HCT116 (cell line): ENCODE results near the gene FAM81A. TPM values are rescaled to one million over a fixed set of nuclear protein-coding genes. Genes with fewer than 3 reads are reported as not detected.

ENCODE experiments used
- ATAC-seq: fragments of 200-7000 bp; cut with Tn5 transposase; 2 replicates; pipeline ENCODE4 v1.9.1; 2020; ENCODE audit warnings: mild to moderate bottlenecking, moderate library complexity
- BruUV-seq: library from RNA; stranded (reverse); fragments of 400-500 nt; replicated peaks from 2 replicates; lab custom pipeline; 2021; lab: Mats Ljungman, UMichigan
- CTCF ChIA-PET: fragments of 300-600 bp; sonication (Branson Sonifier 250); formaldehyde crosslinking; loops from one replicate; lab custom pipeline; 2021; ENCODE audit warnings: antibody characterized with exemption; lab: Charles Lee
- POLR2A ChIA-PET: fragments of 300-600, 350-600 bp; sonication (Branson Sonifier 250); formaldehyde crosslinking; loops from one replicate; lab custom pipeline; 2021; ENCODE audit warnings: antibody characterized with exemption; lab: Charles Lee
- RAD21 ChIA-PET, 2 experiments: fragments of 300-600 bp; sonication (Branson Sonifier 250); formaldehyde crosslinking; loops; one replicate each; lab custom pipeline; 2023; ENCODE audit warnings: low total read pairs in 2 of 2; ENCODE audit not compliant: uncharacterized antibody in 2 of 2, unreplicated experiment in 2 of 2, low non-redundant PET in 1 of 2; lab: Charles Lee
- DNase-seq: peaks from one replicate; pipeline ENCODE4 v3.0.0-alpha.2; 2010; ENCODE audit warnings: low read depth, low spot score
- H2AFZ ChIP-seq: fragments of 200-600 bp; shearing (Covaris generic), sonication (generic); 2 replicates; pipeline ENCODE4 v1.6.1; 2017; ENCODE audit warnings: low read depth, mixed run types, mixed read lengths, antibody characterized with exemption, low read length; ENCODE audit not compliant: poor library complexity, severe bottlenecking
- H3K27ac ChIP-seq: 2 replicates; pipeline ENCODE4 v1.5.1; 2012; ENCODE audit warnings: low read depth, low read length
- H3K27me3 ChIP-seq: fragments of 200-600 bp; sonication (generic); 2 replicates; pipeline ENCODE4 v1.6.1; 2016; ENCODE audit warnings: mixed run types, low read length, mixed read lengths; ENCODE audit not compliant: insufficient read depth
- H3K36me3 ChIP-seq, 2 experiments: fragments of 200-500 bp in 1 of 2; fragments of 200-600 bp in 1 of 2; sonication (Bioruptor generic) in 1 of 2; sonication (generic) in 1 of 2; 2 replicates each; pipeline versions ENCODE4 v1.5.1 to v1.6.1; 2014 to 2016; ENCODE audit warnings: low read length in 2 of 2, inconsistent platforms in 1 of 2, mixed read lengths in 1 of 2, mixed run types in 1 of 2; ENCODE audit not compliant: insufficient read depth in 2 of 2, control insufficient read depth in 1 of 2
- H3K4me1 ChIP-seq, 2 experiments: fragments of 200-600 bp in 1 of 2; sonication (generic) in 1 of 2; 2 replicates each; pipeline versions ENCODE4 v1.5.1 to v1.6.1; 2012 to 2017; ENCODE audit warnings: low read length in 2 of 2, inconsistent platforms in 1 of 2, mild to moderate bottlenecking in 1 of 2, mixed read lengths in 1 of 2, mixed run types in 1 of 2, moderate library complexity in 1 of 2; ENCODE audit not compliant: insufficient read depth in 2 of 2, control insufficient read depth in 1 of 2
- H3K4me2 ChIP-seq: fragments of 200-600 bp; sonication (generic); 2 replicates; pipeline ENCODE4 v1.6.1; 2017; ENCODE audit warnings: mixed run types, low read length, mixed read lengths
- H3K4me3 ChIP-seq, 2 experiments: fragments of 200-600 bp in 1 of 2; sonication (generic) in 1 of 2; replicated peaks in 1 of 2; 2 replicates each; pipeline ENCODE4 v1.5.1; 2011 to 2016; ENCODE audit warnings: low read length in 2 of 2, control low read depth in 1 of 2, low read depth in 1 of 2, mild to moderate bottlenecking in 1 of 2, mixed read lengths in 1 of 2, mixed run types in 1 of 2
- H3K79me2 ChIP-seq: fragments of 200-600 bp; sonication (generic); 2 replicates; pipeline ENCODE4 v1.6.1; 2017; ENCODE audit warnings: mild to moderate bottlenecking, mixed run types, low read length, moderate library complexity, mixed read lengths; ENCODE audit not compliant: insufficient read depth
- H3K9ac ChIP-seq: fragments of 200-600 bp; sonication (generic); 2 replicates; pipeline ENCODE4 v1.6.1; 2016; ENCODE audit warnings: low read length, mixed read lengths
- H3K9me2 ChIP-seq: fragments of 200-600 bp; sonication (generic), shearing (Covaris generic); 2 replicates; pipeline ENCODE4 v1.6.1; 2017; ENCODE audit warnings: mixed run types, mild to moderate bottlenecking, moderate library complexity; ENCODE audit not compliant: insufficient read depth
- H3K9me3 ChIP-seq, 2 experiments: fragments of 200-500 bp in 1 of 2; fragments of 200-600 bp in 1 of 2; sonication (Bioruptor generic) in 1 of 2; sonication (generic) in 1 of 2; 2 replicates each; pipeline ENCODE4 v1.6.1; 2014 to 2017; ENCODE audit warnings: low read length in 2 of 2, mixed read lengths in 2 of 2, inconsistent platforms in 1 of 2, low read depth in 1 of 2, mild to moderate bottlenecking in 1 of 2, mixed run types in 1 of 2, moderate library complexity in 1 of 2; ENCODE audit not compliant: control insufficient read depth in 1 of 2, insufficient read depth in 1 of 2
- H4K20me1 ChIP-seq: fragments of 200-600 bp; sonication (generic), shearing (Covaris generic); 2 replicates; pipeline ENCODE4 v1.6.1; 2017; ENCODE audit warnings: mixed run types, mild to moderate bottlenecking, moderate library complexity; ENCODE audit not compliant: insufficient read depth
- CBX3 ChIP-seq: IDR thresholded peaks from 2 replicates; pipeline ENCODE4 v1.6.1; 2012; ENCODE audit warnings: low read depth
- CTCF ChIP-seq, 3 experiments: fragments of 200-600 bp in 1 of 3; sonication (generic) in 1 of 3; IDR thresholded peaks in 2 of 3; conservative IDR thresholded peaks in 1 of 3; 2 replicates each; pipeline ENCODE4 v1.5.1; 2012 to 2017; ENCODE audit warnings: low read depth in 2 of 3, low read length in 2 of 3, antibody characterized with exemption in 1 of 3, borderline replicate concordance in 1 of 3, control low read depth in 1 of 3, mild to moderate bottlenecking in 1 of 3, mixed read lengths in 1 of 3, mixed run types in 1 of 3, moderate library complexity in 1 of 3; ENCODE audit not compliant: insufficient read depth in 1 of 3
- EGR1 ChIP-seq: IDR thresholded peaks from 2 replicates; pipeline ENCODE4 v1.6.1; 2012; ENCODE audit warnings: low read depth
- ELF1 ChIP-seq: IDR thresholded peaks from 2 replicates; pipeline ENCODE4 v1.6.1; 2012; ENCODE audit warnings: low read depth, borderline replicate concordance
- EZH2 ChIP-seq: fragments of 200-600 bp; sonication (generic); IDR thresholded peaks from 2 replicates; pipeline ENCODE4 v1.6.1; 2017; ENCODE audit warnings: antibody characterized with exemption, mixed run types
- FOSL1 ChIP-seq: IDR thresholded peaks from 2 replicates; pipeline ENCODE4 v1.6.1; 2012; ENCODE audit warnings: low read depth
- JUND ChIP-seq: IDR thresholded peaks from 2 replicates; pipeline ENCODE4 v1.6.1; 2012
- POLR2AphosphoS5 ChIP-seq: IDR thresholded peaks from 2 replicates; pipeline ENCODE4 v1.6.1; 2011; ENCODE audit warnings: mild to moderate bottlenecking, low read depth, low read length, moderate library complexity
- RAD21 ChIP-seq: IDR thresholded peaks from 2 replicates; pipeline ENCODE4 v1.6.1; 2012; ENCODE audit warnings: low read depth, mild to moderate bottlenecking
- REST ChIP-seq: IDR thresholded peaks from 2 replicates; pipeline ENCODE4 v1.6.1; 2012; ENCODE audit warnings: low read depth
- SIN3A ChIP-seq: IDR thresholded peaks from 2 replicates; pipeline ENCODE4 v1.6.1; 2012; ENCODE audit warnings: low read depth
- SP1 ChIP-seq: IDR thresholded peaks from 2 replicates; pipeline ENCODE4 v1.6.1; 2012; ENCODE audit warnings: low read depth
- SRF ChIP-seq: IDR thresholded peaks from 2 replicates; pipeline ENCODE4 v1.6.1; 2012; ENCODE audit warnings: low read depth
- TCF7L2 ChIP-seq: IDR thresholded peaks from 2 replicates; pipeline ENCODE4 v1.7.0; 2011; ENCODE audit warnings: borderline replicate concordance, inconsistent platforms; ENCODE audit not compliant: insufficient read depth, insufficient read length; ENCODE audit errors: extremely low read depth
- YY1 ChIP-seq: IDR thresholded peaks from 2 replicates; pipeline ENCODE4 v1.6.1; 2011; ENCODE audit warnings: low read length, low read depth, moderate library complexity, mild to moderate bottlenecking; ENCODE audit not compliant: insufficient replicate concordance; ENCODE audit errors: extremely low read depth
- ZFX ChIP-seq: fragments of 450-650 bp; IDR thresholded peaks from 2 replicates; pipeline ENCODE4 v1.6.1; 2017
- intact Hi-C: fragments of 100-400 bp; cut with micrococcal nuclease; formaldehyde crosslinking; loops from 2 replicates; pipeline ENCODE4 v1.10.0; 2022
- total RNA-seq: library from RNA; stranded (reverse); gene quantifications from one replicate; pipeline ENCODE4 v1.2.1, GENCODE V29; 2021; ENCODE audit not compliant: unreplicated experiment

The FAM81A gene
- total RNA-seq, 1 experiment from 2014 or later = 6.6 TPM

GRCh38 chr15:59539799-59540198 is 101.8 kb downstream of the FAM81A start:
- intact Hi-C loops = no loop called here
- no TSS peak for BruUV-seq
- Histone ChIP-seq H3K4me3 (no peak overlapping the region), H3K79me2 (no peaks in the 10 kb centered on the region), H3K4me1 (peaks cover 10 to 22% of the 10 kb centered on the region in 2 experiments; a peak in 3 of 4 replicates), H3K9ac (no peak overlapping the region), H3K4me2 (peak overlapping the region; percentile 41; the same call in 1 of the 2 replicates), H2AFZ (no peak overlapping the region), H3K27ac (no peak overlapping the region), H3K9me2 (no peaks in the 10 kb centered on the region), H4K20me1 (no peaks in the 10 kb centered on the region), H3K36me3 (no peaks in the 10 kb centered on the region), H3K9me3 (no peaks in the 10 kb centered on the region), H3K27me3 (no peaks in the 10 kb centered on the region)
- RAD21 ChIA-PET = no interaction called here
- ATAC-seq (peak; percentile 54; the same call in 1 of the 2 replicates), DNase-seq (no peak)
- TF ChIP-seq ELF1 = no peak
- TF ChIP-seq FOSL1 = peak; percentile 63
- TF ChIP-seq SP1 = peak; percentile 39; the same call in 1 of the 2 replicates
- TF ChIP-seq CBX3 = peak; percentile 54; the same call in 1 of the 2 replicates
- TF ChIP-seq ZFX = no peak
- TF ChIP-seq RAD21 = no peak
- TF ChIP-seq JUND = peak; percentile 47; the same call in 1 of the 2 replicates
- CTCF ChIA-PET = no interaction called here
- POLR2A ChIA-PET = no interaction called here

GRCh38 chr15:59540654-59541053 is 102.7 kb downstream of the FAM81A start:
- no TSS peak for BruUV-seq
- Histone ChIP-seq H3K36me3 (no peaks in the 10 kb centered on the region), H3K9me3 (no peaks in the 10 kb centered on the region), H4K20me1 (no peaks in the 10 kb centered on the region), H2AFZ (no peak overlapping the region), H3K4me1 (peaks cover 10 to 22% of the 10 kb centered on the region in 2 experiments; a peak in 3 of 4 replicates), H3K9ac (no peak overlapping the region), H3K4me3 (no peak overlapping the region), H3K27ac (no peak overlapping the region), H3K79me2 (no peaks in the 10 kb centered on the region), H3K9me2 (no peaks in the 10 kb centered on the region), H3K27me3 (no peaks in the 10 kb centered on the region), H3K4me2 (no peak overlapping the region)
- no peak for DNase-seq
- intact Hi-C loops = no loop called here
- ATAC-seq = no peak
- ChIA-PET RAD21 (no interaction called here), POLR2A (no interaction called here), CTCF (no interaction called here)
- TF ChIP-seq TCF7L2 (no peak), YY1 (no peak), CBX3 (no peak), POLR2AphosphoS5 (no peak), EGR1 (no peak), SIN3A (no peak), SRF (no peak), EZH2 (no peak), REST (no peak), SP1 (no peak), CTCF (IDR thresholded peaks at IDR 0.05 in 2 of 3, conservative IDR thresholded peaks at IDR 0.05 in 1 of 3; ENCODE audit: borderline replicate concordance in 1 of 3, insufficient read depth in 1 of 3, low read depth in 2 of 3, low read length in 2 of 3) (no peak)
